Gastrocnemius medialis (tissue), 4 donors: ENCODE data around the gene PCDH9.

Experiments
- POLR2A ChIP-seq, 2 donors: fragments of 450-650 bp; IDR thresholded peaks; one replicate each; pipeline ENCODE4 v1.6.1; 2017; ENCODE audit warnings: antibody characterized with exemption in 2 of 2, mild to moderate bottlenecking in 2 of 2, moderate library complexity in 2 of 2
- TF ChIP-seq, protein P1 (sequence below), 5 experiments: fragments of 450-650 bp in 3 of 5; fragments of 200-600 bp in 2 of 5; sonication (generic) in 2 of 5; IDR thresholded peaks in 4 of 5; conservative IDR thresholded peaks in 1 of 5; 1 replicate in 4 of 5; 2 replicates in 1 of 5; pipeline ENCODE4 v1.5.1; 2016 to 2019; ENCODE audit warnings: antibody characterized with exemption in 5 of 5, mild to moderate bottlenecking in 3 of 5, moderate library complexity in 3 of 5

DNA sequence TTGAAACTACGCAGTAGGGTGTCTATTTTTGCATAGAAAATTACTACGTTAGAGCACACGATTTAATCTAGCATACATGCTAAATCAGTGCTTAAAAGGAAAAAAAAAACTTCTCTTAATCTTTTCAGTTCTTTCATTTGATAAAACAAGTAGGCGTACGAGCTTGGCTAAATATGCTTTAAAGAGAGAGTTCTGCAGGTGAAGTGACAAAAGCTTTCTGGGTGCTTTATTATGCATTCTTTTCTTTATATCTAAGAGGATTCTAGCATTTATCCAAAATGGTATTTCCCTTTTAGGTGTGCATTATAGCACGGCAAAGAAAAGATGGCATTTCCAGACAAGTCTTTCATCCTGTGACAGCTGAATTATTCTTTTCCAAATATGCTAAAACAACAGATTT is 281.2 kb downstream of the PCDH9 start:
- TF ChIP-seq, protein P1, sequence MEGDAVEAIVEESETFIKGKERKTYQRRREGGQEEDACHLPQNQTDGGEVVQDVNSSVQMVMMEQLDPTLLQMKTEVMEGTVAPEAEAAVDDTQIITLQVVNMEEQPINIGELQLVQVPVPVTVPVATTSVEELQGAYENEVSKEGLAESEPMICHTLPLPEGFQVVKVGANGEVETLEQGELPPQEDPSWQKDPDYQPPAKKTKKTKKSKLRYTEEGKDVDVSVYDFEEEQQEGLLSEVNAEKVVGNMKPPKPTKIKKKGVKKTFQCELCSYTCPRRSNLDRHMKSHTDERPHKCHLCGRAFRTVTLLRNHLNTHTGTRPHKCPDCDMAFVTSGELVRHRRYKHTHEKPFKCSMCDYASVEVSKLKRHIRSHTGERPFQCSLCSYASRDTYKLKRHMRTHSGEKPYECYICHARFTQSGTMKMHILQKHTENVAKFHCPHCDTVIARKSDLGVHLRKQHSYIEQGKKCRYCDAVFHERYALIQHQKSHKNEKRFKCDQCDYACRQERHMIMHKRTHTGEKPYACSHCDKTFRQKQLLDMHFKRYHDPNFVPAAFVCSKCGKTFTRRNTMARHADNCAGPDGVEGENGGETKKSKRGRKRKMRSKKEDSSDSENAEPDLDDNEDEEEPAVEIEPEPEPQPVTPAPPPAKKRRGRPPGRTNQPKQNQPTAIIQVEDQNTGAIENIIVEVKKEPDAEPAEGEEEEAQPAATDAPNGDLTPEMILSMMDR (IDR thresholded peaks at IDR 0.05 in 4 of 5, conservative IDR thresholded peaks at IDR 0.05 in 1 of 5), result no peak
- TF ChIP-seq POLR2A (IDR thresholded peaks at IDR 0.05), result no peak
